AG04450 (cell line): ENCODE measurements around the gene CTSC. TPM values are rescaled to one million over a fixed set of nuclear protein-coding genes. Genes with fewer than 3 reads are reported as not detected.

ENCODE experiments used
- CTCF ChIA-PET: fragments of 300-600, 350-600 bp; formaldehyde crosslinking; extraction: SDS; loops from one replicate; lab custom pipeline; 2022; ENCODE audit warnings: antibody characterized with exemption, inconsistent platforms; lab: Charles Lee
- POLR2A ChIA-PET: fragments of 350-600 bp; formaldehyde crosslinking; extraction: SDS; loops from one replicate; lab custom pipeline; 2021; ENCODE audit warnings: antibody characterized with exemption, inconsistent platforms; lab: Yijun Ruan, JAX
- DNase-seq: peaks from one replicate; pipeline ENCODE4 v3.0.0-alpha.2; 2011; ENCODE audit warnings: low read depth, low spot score
- H3K27ac ChIP-seq: one replicate; pipeline ENCODE4 v1.5.1; 2012; ENCODE audit warnings: low read depth, low read length, control low read depth
- H3K27me3 ChIP-seq: one replicate; pipeline ENCODE4 v1.6.0; 2012; ENCODE audit warnings: low read length; ENCODE audit not compliant: control insufficient read depth, insufficient read depth
- H3K4me3 ChIP-seq: 2 replicates; pipeline ENCODE4 v1.5.1; 2011; ENCODE audit warnings: mild to moderate bottlenecking, low read depth, low read length, control low read depth
- H3K9me3 ChIP-seq: 2 replicates; pipeline ENCODE4 v1.5.1; 2012; ENCODE audit warnings: low read length; ENCODE audit not compliant: control insufficient read depth, insufficient read depth
- CTCF ChIP-seq: IDR thresholded peaks from 2 replicates; pipeline ENCODE4 v1.5.1; 2011; ENCODE audit warnings: low read depth, low read length, control low read depth, inconsistent platforms
- polyA plus RNA-seq: library from polyadenylated mRNA; depleted of rRNA; stranded (reverse); fragments of >200 nt; gene quantifications from 2 replicates; pipeline ENCODE4 v1.2.3, GENCODE V29; 2011

The CTSC gene
- polyA plus RNA-seq, 1 experiment: 565 TPM

- no peak for TF ChIP-seq CTCF
- Histone ChIP-seq H3K9me3 (no peaks in the 10 kb centered on the region), H3K4me3 (no peak overlapping the region), H3K27ac (no peak overlapping the region), H3K27me3 (no peaks in the 10 kb centered on the region)
- POLR2A ChIA-PET: no interaction called here
- CTCF ChIA-PET: no interaction called here
- DNase-seq: no peak
Measured at GRCh38 chr11:88277349-88277915, 60.1 kb downstream of the CTSC start.

- TF ChIP-seq CTCF: no peak
- no peak for DNase-seq
- no peaks in the 10 kb centered on the region for H3K27me3 ChIP-seq
- ChIA-PET POLR2A (no interaction called here), CTCF (no interaction called here)
- no peaks in the 10 kb centered on the region for H3K9me3 ChIP-seq
- H3K27ac ChIP-seq: no peak overlapping the region
- H3K4me3 ChIP-seq: no peak overlapping the region
Measured at GRCh38 chr11:88275636-88276035, 61.9 kb downstream of the CTSC start.

- ChIA-PET POLR2A (no interaction called here), CTCF (no interaction called here)
- Histone ChIP-seq H3K9me3 (no peaks in the 10 kb centered on the region), H3K27me3 (no peaks in the 10 kb centered on the region), H3K4me3 (no peak overlapping the region), H3K27ac (no peak overlapping the region)
- DNase-seq: no peak
- no peak for TF ChIP-seq CTCF
Measured at GRCh38 chr11:88266919-88267318, 70.6 kb downstream of the CTSC start.

- DNase-seq: no peak
- no peaks in the 10 kb centered on the region for H3K27me3 ChIP-seq
- ChIA-PET POLR2A (no interaction called here), CTCF (no interaction called here)
- no peak overlapping the region for H3K4me3 ChIP-seq
- H3K27ac ChIP-seq: no peak overlapping the region
- TF ChIP-seq CTCF: no peak
- H3K9me3 ChIP-seq: no peaks in the 10 kb centered on the region
Measured at GRCh38 chr11:88266157-88266556, 71.4 kb downstream of the CTSC start.

GRCh38 chr11:88259431-88259830 lies 78.1 kb downstream of the CTSC start:
- POLR2A ChIA-PET: no interaction called here
- no peak for TF ChIP-seq CTCF

More at GRCh38 chr11:88259431-88259830, 78.1 kb downstream of the CTSC start:
- DNase-seq: no peak
- no peaks in the 10 kb centered on the region for H3K9me3 ChIP-seq
- CTCF ChIA-PET: no interaction called here
- H3K27ac ChIP-seq: no peak overlapping the region
- no peaks in the 10 kb centered on the region for H3K27me3 ChIP-seq
- no peak overlapping the region for H3K4me3 ChIP-seq
